Adrenal gland (tissue), 12 donors: ENCODE data around the gene CASP10. TPM values are rescaled to one million over a fixed set of nuclear protein-coding genes. Genes with fewer than 3 reads are reported as not detected.

Experiments used
- DNase-seq, 7 donors: peaks; one replicate each; pipeline ENCODE4 v3.0.0-alpha.2; 2019 to 2020
- H3K27ac ChIP-seq, 5 donors: fragments of 200-600 bp; sonication (generic) in 4 of 5; 1 replicate in 3 of 5; 2 replicates in 2 of 5; pipeline versions ENCODE4 v1.5.1 to v1.8.0; 2016 to 2020; ENCODE audit warnings: mild to moderate bottlenecking in 1 of 5
- H3K27me3 ChIP-seq: fragments of 200-600 bp; 2 replicates; pipeline ENCODE4 v1.8.0; 2021
- H3K36me3 ChIP-seq, 2 donors: fragments of 200-600 bp; replicated peaks in 1 of 2; 1 replicate in 1 of 2; 2 replicates in 1 of 2; pipeline versions ENCODE4 v1.5.1 to v1.8.0; 2018 to 2022
- H3K4me1 ChIP-seq, 2 donors: fragments of 200-600 bp; replicated peaks in 1 of 2; 1 replicate in 1 of 2; 2 replicates in 1 of 2; pipeline versions ENCODE4 v1.5.1 to v1.8.0; 2018 to 2021
- H3K4me3 ChIP-seq, 4 donors: fragments of 200-600 bp; sonication (generic) in 3 of 4; one replicate each; pipeline ENCODE4 v1.5.1; 2016 to 2018
- H3K9me3 ChIP-seq, 3 donors: fragments of 200-600 bp; sonication (generic) in 1 of 3; replicated peaks in 1 of 3; 1 replicate in 2 of 3; 2 replicates in 1 of 3; pipeline versions ENCODE4 v1.5.1 to v1.8.0; 2016 to 2021
- CTCF ChIP-seq, 6 experiments: fragments of 450-650 bp in 4 of 6; fragments of 200-600 bp in 2 of 6; sonication (generic) in 1 of 6; IDR thresholded peaks; 1 replicate in 5 of 6; 2 replicates in 1 of 6; pipeline versions ENCODE4 v1.5.1 to v1.8.0; 2016 to 2021; ENCODE audit warnings: antibody characterized with exemption in 6 of 6, mild to moderate bottlenecking in 2 of 6, moderate library complexity in 1 of 6
- POLR2A ChIP-seq, 2 donors: fragments of 450-650 bp; IDR thresholded peaks; one replicate each; pipeline ENCODE4 v1.6.1; 2017; ENCODE audit warnings: antibody characterized with exemption in 2 of 2, mild to moderate bottlenecking in 2 of 2, moderate library complexity in 1 of 2
- WGBS, 4 donors: extraction: QIAGEN DNeasy Blood & Tissue Kit in 2 of 4; methylation state at CpG; one replicate each; pipeline versions ENCODE4 v1.1.5 to v1.1.7; 2013 to 2017; 5-methylcytosine and 5-hydroxymethylcytosine counted together
- intact Hi-C, 2 donors: fragments of 100-400 bp; cut with DNase I; formaldehyde crosslinking; loops; one replicate each; pipeline versions ENCODE4 v1.14.1 to v1.15.0; 2022 to 2023
- polyA plus RNA-seq, 3 donors: library from polyadenylated mRNA; stranded (reverse); fragments of 200-250 nt in 2 of 3; fragments of 350-450 nt in 1 of 3; fragmentation: Illumina TruSeq in 1 of 3; extraction: RNeasy Lipid Tissue Mini Kit (QIAGEN cat#74804) in 1 of 3; gene quantifications; one replicate each; pipeline ENCODE4 v1.2.3, GENCODE V29; 2013 to 2014
- total RNA-seq, 9 donors: library from RNA; depleted of rRNA in 4 of 9; stranded (reverse); fragments of >200 nt in 4 of 9; fragments of 120-200 nt in 1 of 9; fragmentation: NEBNext Ultra II Directional in 1 of 9; extraction: Animal tissue kit (Norgen Biotek cat#: 25700) in 1 of 9; gene quantifications; one replicate each; pipeline versions ENCODE4 v1.1.0 to v1.2.4, GENCODE V29; 2013 to 2023
- donor health status: healthy with polysubstance abuse.
- donor health status: Bipolar disorder and iron deficiency.
- donor health status: DM: yes; HTN: yes; CAD: no.
- donor health status: DM: no; HTN: no; CAD: no.
- donor health status: DM: no; HTN: no; CAD: no.
- donor health status: DM: yes; HTN: yes; CAD: no.

Gene CASP10
- total and polyA plus RNA-seq, 12 donors: 2.5 to 12.8 (median 5.2) TPM

- WGBS, 4 donors: 83 to 98% (median 93%) methylated on average over 5 of the region's 5 CpGs
- no peak overlapping the region for H3K27ac ChIP-seq
- H3K4me3 ChIP-seq: no peak overlapping the region
- no peak for DNase-seq
- H3K9me3 ChIP-seq: no peaks in the 10 kb centered on the region
- no peaks in the 10 kb centered on the region for H3K36me3 ChIP-seq
- intact Hi-C loops: no loop called here
- no peaks in the 10 kb centered on the region for H3K4me1 ChIP-seq
- TF ChIP-seq CTCF (IDR thresholded peaks at IDR 0.05) (no peak), POLR2A (IDR thresholded peaks at IDR 0.05) (no peak)
- no peaks in the 10 kb centered on the region for H3K27me3 ChIP-seq
Measured at GRCh38 chr2:201244829-201245228, 61.9 kb downstream of the CASP10 start.

- H3K4me3 ChIP-seq: no peak overlapping the region
- no peaks in the 10 kb centered on the region for H3K9me3 ChIP-seq
- TF ChIP-seq POLR2A (IDR thresholded peaks at IDR 0.05) (no peak), CTCF (IDR thresholded peaks at IDR 0.05) (no peak)
- WGBS, 4 donors: 57 to 73% (median 59%) methylated on average over 4 of the region's 4 CpGs
- no peak overlapping the region for H3K27ac ChIP-seq
- DNase-seq: no peak
- intact Hi-C loops: no loop called here
- no peaks in the 10 kb centered on the region for H3K4me1 ChIP-seq
- H3K27me3 ChIP-seq: no peaks in the 10 kb centered on the region
- no peaks in the 10 kb centered on the region for H3K36me3 ChIP-seq
Measured at GRCh38 chr2:201246280-201246679, 63.3 kb downstream of the CASP10 start.

GRCh38 chr2:201248288-201248844 lies 65.4 kb downstream of the CASP10 start:
- 85 to 94% (median 89%) methylated on average over 5 to 6 of the region's 6 CpGs for WGBS, 4 donors
- no peak for DNase-seq
- H3K4me1 ChIP-seq: no peaks in the 10 kb centered on the region
- no peak overlapping the region for H3K4me3 ChIP-seq
- H3K9me3 ChIP-seq: no peaks in the 10 kb centered on the region
- no peaks in the 10 kb centered on the region for H3K27me3 ChIP-seq
- intact Hi-C loops: no loop called here
- TF ChIP-seq POLR2A (IDR thresholded peaks at IDR 0.05): no peak
- TF ChIP-seq CTCF (IDR thresholded peaks at IDR 0.05): no peak
- H3K27ac ChIP-seq: no peak overlapping the region
- no peaks in the 10 kb centered on the region for H3K36me3 ChIP-seq

GRCh38 chr2:201249889-201250288 lies 66.9 kb downstream of the CASP10 start:
- no peaks in the 10 kb centered on the region for H3K9me3 ChIP-seq
- 76 to 89% (median 87%) methylated on average over 2 of the region's 2 CpGs for WGBS, 4 donors
- H3K36me3 ChIP-seq: no peaks in the 10 kb centered on the region
- intact Hi-C loops: no loop called here
- H3K4me1 ChIP-seq: peaks cover 5 to 6% of the 10 kb centered on the region in 2 donors
- no peak overlapping the region for H3K27ac ChIP-seq
- no peaks in the 10 kb centered on the region for H3K27me3 ChIP-seq
- DNase-seq: no peak
- TF ChIP-seq CTCF (IDR thresholded peaks at IDR 0.05) (no peak), POLR2A (IDR thresholded peaks at IDR 0.05) (no peak)
- no peak overlapping the region for H3K4me3 ChIP-seq
